ENCODE data around the gene MAS1L. TPM values are rescaled to one million over a fixed set of nuclear protein-coding genes. Genes with fewer than 3 reads are reported as not detected.

The MAS1L gene
- polyA plus RNA-seq, 1 donor from 2014 or later, result not detected

DNA sequence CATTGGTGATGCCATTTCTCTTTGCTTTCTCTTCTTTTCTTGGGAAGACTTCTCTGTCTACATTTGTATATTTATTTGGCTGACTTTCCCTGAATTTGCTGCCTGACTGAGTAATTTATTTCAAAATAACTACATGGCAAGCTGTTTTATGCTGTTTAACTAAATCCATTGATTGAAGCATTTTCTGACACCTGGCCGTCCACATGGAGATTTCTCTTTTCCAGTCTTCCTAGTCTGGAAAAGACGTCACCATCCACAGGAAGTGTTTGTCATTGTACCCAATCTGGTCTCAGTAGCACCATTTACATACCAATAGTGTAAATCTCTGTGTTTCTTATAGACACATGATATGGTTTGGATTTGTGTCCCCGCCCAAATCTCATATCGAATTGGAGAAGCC is 9.2 kb upstream of the MAS1L start:
- no peak overlapping the region for H3K4me2 ChIP-seq (ENCODE audit: low read length)
- H3F3A ChIP-seq (ENCODE audit: insufficient read depth, low read length, poor library complexity, severe bottlenecking), result no peaks in the 10 kb centered on the region
- H2AFZ ChIP-seq (ENCODE audit: low read depth, low read length), result no peak overlapping the region
- H3K9me3 ChIP-seq (ENCODE audit: low read length), result no peaks in the 10 kb centered on the region
- H3K4me3 ChIP-seq (ENCODE audit: low read length), result no peak overlapping the region
- H3K27me3 ChIP-seq (ENCODE audit: insufficient read depth, low read depth, low read length), result no peaks in the 10 kb centered on the region
- H3K9me2 ChIP-seq (ENCODE audit: insufficient read depth, low read length), result no peaks in the 10 kb centered on the region
- H3K27ac ChIP-seq (ENCODE audit: low read length), result no peak overlapping the region
- no peaks in the 10 kb centered on the region for H3K36me3 ChIP-seq (ENCODE audit: insufficient read depth, low read length)
- no peak overlapping the region for H3K9ac ChIP-seq (ENCODE audit: low read length)
- H4K20me1 ChIP-seq (ENCODE audit: insufficient read depth), result no peaks in the 10 kb centered on the region
- no peaks in the 10 kb centered on the region for H3K79me2 ChIP-seq (replicated peaks; ENCODE audit: insufficient read depth, low read length)
- TF ChIP-seq, protein P1, sequence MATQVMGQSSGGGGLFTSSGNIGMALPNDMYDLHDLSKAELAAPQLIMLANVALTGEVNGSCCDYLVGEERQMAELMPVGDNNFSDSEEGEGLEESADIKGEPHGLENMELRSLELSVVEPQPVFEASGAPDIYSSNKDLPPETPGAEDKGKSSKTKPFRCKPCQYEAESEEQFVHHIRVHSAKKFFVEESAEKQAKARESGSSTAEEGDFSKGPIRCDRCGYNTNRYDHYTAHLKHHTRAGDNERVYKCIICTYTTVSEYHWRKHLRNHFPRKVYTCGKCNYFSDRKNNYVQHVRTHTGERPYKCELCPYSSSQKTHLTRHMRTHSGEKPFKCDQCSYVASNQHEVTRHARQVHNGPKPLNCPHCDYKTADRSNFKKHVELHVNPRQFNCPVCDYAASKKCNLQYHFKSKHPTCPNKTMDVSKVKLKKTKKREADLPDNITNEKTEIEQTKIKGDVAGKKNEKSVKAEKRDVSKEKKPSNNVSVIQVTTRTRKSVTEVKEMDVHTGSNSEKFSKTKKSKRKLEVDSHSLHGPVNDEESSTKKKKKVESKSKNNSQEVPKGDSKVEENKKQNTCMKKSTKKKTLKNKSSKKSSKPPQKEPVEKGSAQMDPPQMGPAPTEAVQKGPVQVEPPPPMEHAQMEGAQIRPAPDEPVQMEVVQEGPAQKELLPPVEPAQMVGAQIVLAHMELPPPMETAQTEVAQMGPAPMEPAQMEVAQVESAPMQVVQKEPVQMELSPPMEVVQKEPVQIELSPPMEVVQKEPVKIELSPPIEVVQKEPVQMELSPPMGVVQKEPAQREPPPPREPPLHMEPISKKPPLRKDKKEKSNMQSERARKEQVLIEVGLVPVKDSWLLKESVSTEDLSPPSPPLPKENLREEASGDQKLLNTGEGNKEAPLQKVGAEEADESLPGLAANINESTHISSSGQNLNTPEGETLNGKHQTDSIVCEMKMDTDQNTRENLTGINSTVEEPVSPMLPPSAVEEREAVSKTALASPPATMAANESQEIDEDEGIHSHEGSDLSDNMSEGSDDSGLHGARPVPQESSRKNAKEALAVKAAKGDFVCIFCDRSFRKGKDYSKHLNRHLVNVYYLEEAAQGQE (IDR thresholded peaks at IDR 0.05; ENCODE audit: borderline replicate concordance), result no peak
- TF ChIP-seq TAF1 (IDR thresholded peaks at IDR 0.05; ENCODE audit: low read depth) (no peak), SMC3 (conservative IDR thresholded peaks at IDR 0.05; ENCODE audit: poor library complexity) (no peak), POLR2AphosphoS5 (IDR thresholded peaks at IDR 0.05) (no peak), EP300 (conservative IDR thresholded peaks at IDR 0.05; ENCODE audit: poor library complexity, severe bottlenecking) (no peak), RAD21 (conservative IDR thresholded peaks at IDR 0.05) (no peak), MXI1 (conservative IDR thresholded peaks at IDR 0.05; ENCODE audit: poor library complexity, severe bottlenecking) (no peak), EZH2 (IDR thresholded peaks at IDR 0.05; ENCODE audit: borderline replicate concordance, insufficient read depth, low read length, poor library complexity, severe bottlenecking) (no peak)
- TF ChIP-seq, protein P2, sequence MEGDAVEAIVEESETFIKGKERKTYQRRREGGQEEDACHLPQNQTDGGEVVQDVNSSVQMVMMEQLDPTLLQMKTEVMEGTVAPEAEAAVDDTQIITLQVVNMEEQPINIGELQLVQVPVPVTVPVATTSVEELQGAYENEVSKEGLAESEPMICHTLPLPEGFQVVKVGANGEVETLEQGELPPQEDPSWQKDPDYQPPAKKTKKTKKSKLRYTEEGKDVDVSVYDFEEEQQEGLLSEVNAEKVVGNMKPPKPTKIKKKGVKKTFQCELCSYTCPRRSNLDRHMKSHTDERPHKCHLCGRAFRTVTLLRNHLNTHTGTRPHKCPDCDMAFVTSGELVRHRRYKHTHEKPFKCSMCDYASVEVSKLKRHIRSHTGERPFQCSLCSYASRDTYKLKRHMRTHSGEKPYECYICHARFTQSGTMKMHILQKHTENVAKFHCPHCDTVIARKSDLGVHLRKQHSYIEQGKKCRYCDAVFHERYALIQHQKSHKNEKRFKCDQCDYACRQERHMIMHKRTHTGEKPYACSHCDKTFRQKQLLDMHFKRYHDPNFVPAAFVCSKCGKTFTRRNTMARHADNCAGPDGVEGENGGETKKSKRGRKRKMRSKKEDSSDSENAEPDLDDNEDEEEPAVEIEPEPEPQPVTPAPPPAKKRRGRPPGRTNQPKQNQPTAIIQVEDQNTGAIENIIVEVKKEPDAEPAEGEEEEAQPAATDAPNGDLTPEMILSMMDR (IDR thresholded peaks at IDR 0.05; ENCODE audit: poor library complexity, severe bottlenecking), result no peak

DNA sequence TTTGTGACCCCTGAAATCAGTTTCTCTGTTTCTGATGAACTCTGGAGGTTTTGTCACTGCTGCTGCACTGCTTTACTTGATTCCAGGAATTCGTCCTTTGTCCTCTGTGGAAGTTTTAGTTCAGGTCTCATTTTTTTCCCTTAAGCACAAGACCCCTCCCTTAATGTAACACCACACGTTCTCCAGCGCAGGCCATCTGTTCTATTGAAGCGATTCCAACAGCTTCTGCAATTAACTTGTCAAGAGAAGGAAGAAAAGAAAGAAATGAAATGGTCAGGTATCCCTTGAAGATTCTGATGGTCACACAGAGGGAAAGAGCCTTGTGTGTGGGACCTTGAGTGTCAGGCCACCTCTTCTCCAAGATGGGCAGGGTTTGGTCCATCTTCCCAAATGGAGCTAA is 7.8 kb upstream of the MAS1L start:
- no peaks in the 10 kb centered on the region for H4K20me1 ChIP-seq (ENCODE audit: insufficient read depth)
- H3K4me3 ChIP-seq (ENCODE audit: low read length), result no peak overlapping the region
- H2AFZ ChIP-seq (ENCODE audit: low read depth, low read length), result no peak overlapping the region
- no peaks in the 10 kb centered on the region for H3K27me3 ChIP-seq (ENCODE audit: insufficient read depth, low read depth, low read length)
- H3K9ac ChIP-seq (ENCODE audit: low read length), result no peak overlapping the region
- H3K79me2 ChIP-seq (replicated peaks; ENCODE audit: insufficient read depth, low read length), result no peaks in the 10 kb centered on the region
- no peaks in the 10 kb centered on the region for H3K9me3 ChIP-seq (ENCODE audit: low read length)
- H3K4me2 ChIP-seq (ENCODE audit: low read length), result no peak overlapping the region
- no peaks in the 10 kb centered on the region for H3K9me2 ChIP-seq (ENCODE audit: insufficient read depth, low read length)
- H3K36me3 ChIP-seq (ENCODE audit: insufficient read depth, low read length), result no peaks in the 10 kb centered on the region
- H3K27ac ChIP-seq (ENCODE audit: low read length), result no peak overlapping the region
- no peak for TF ChIP-seq MXI1 (conservative IDR thresholded peaks at IDR 0.05; ENCODE audit: poor library complexity, severe bottlenecking)
- TF ChIP-seq, protein P2 (IDR thresholded peaks at IDR 0.05; ENCODE audit: poor library complexity, severe bottlenecking), result no peak
- TF ChIP-seq, protein P1 (IDR thresholded peaks at IDR 0.05; ENCODE audit: borderline replicate concordance), result no peak
- no peak for TF ChIP-seq EZH2 (IDR thresholded peaks at IDR 0.05; ENCODE audit: borderline replicate concordance, insufficient read depth, low read length, poor library complexity, severe bottlenecking)
- TF ChIP-seq EP300 (conservative IDR thresholded peaks at IDR 0.05; ENCODE audit: poor library complexity, severe bottlenecking), result no peak
- TF ChIP-seq POLR2AphosphoS5 (IDR thresholded peaks at IDR 0.05), result no peak
- TF ChIP-seq TAF1 (IDR thresholded peaks at IDR 0.05; ENCODE audit: low read depth), result no peak
- no peak for TF ChIP-seq SMC3 (conservative IDR thresholded peaks at IDR 0.05; ENCODE audit: poor library complexity)
- TF ChIP-seq RAD21 (conservative IDR thresholded peaks at IDR 0.05), result no peak
- no peaks in the 10 kb centered on the region for H3F3A ChIP-seq (ENCODE audit: insufficient read depth, low read length, poor library complexity, severe bottlenecking)

All from neural cell (in vitro differentiated cells).